Breast epithelium (tissue), 4 donors: ENCODE results near the gene ACSL5. TPM values are rescaled to one million over a fixed set of nuclear protein-coding genes. Genes with fewer than 3 reads are reported as not detected.
"Not testable (repeated sequence)": the region's sequence is repeated elsewhere in the genome, so short reads cannot be mapped to it uniquely, and the experiment has no call there.

Experiments used
- DNase-seq, 2 donors: peaks; one replicate each; pipeline ENCODE4 v3.0.0-alpha.2; 2019; ENCODE audit warnings: low spot score in 2 of 2
- H3K27ac ChIP-seq, 2 donors: fragments of 200-600 bp; sonication (generic) in 1 of 2; one replicate each; pipeline ENCODE4 v1.5.1; 2016 to 2019; ENCODE audit warnings: mild to moderate bottlenecking in 1 of 2
- H3K27me3 ChIP-seq, 2 donors: fragments of 200-600 bp; sonication (generic) in 1 of 2; one replicate each; pipeline versions ENCODE4 v1.5.1 to v1.6.0; 2017 to 2019; ENCODE audit warnings: control low read depth in 1 of 2, mild to moderate bottlenecking in 1 of 2
- H3K36me3 ChIP-seq: fragments of 200-600 bp; one replicate; pipeline ENCODE4 v1.5.1; 2019
- H3K4me1 ChIP-seq, 2 donors: fragments of 200-600 bp; sonication (generic); one replicate each; pipeline ENCODE4 v1.5.1; 2016 to 2019; ENCODE audit warnings: control low read depth in 1 of 2
- H3K4me3 ChIP-seq, 3 donors: fragments of 200-600 bp; sonication (generic); 1 replicate in 2 of 3; 2 replicates in 1 of 3; pipeline ENCODE4 v1.5.1; 2016 to 2019; ENCODE audit warnings: mild to moderate bottlenecking in 3 of 3, moderate library complexity in 2 of 3
- H3K9me3 ChIP-seq, 2 donors: fragments of 200-600 bp; sonication (generic) in 1 of 2; one replicate each; pipeline ENCODE4 v1.5.1; 2016 to 2019; ENCODE audit warnings: control low read depth in 1 of 2
- POLR2A ChIP-seq: fragments of 450-650 bp; IDR thresholded peaks from one replicate; pipeline ENCODE4 v1.6.1; 2016; ENCODE audit warnings: antibody characterized with exemption, mild to moderate bottlenecking, moderate library complexity
- POLR2AphosphoS5 ChIP-seq, 3 donors: sonication (generic); formaldehyde crosslinking; IDR thresholded peaks; one replicate each; pipeline ENCODE4 v1.6.1; 2017; ENCODE audit warnings: antibody characterized with exemption in 3 of 3
- intact Hi-C: fragments of 100-400 bp; cut with DNase I; formaldehyde crosslinking; loops from one replicate; pipeline ENCODE4 v1.15.1; 2023; ENCODE audit warnings: low total_unique reads
- total RNA-seq, 3 donors: library from RNA; depleted of rRNA; stranded (reverse); fragments of >200 nt; gene quantifications; one replicate each; pipeline ENCODE4 v1.1.0, GENCODE V29; 2016
- TF ChIP-seq, protein P1 (sequence below), 3 donors: fragments of 450-650 bp; IDR thresholded peaks; one replicate each; pipeline ENCODE4 v1.5.1; 2016 to 2017; ENCODE audit warnings: antibody characterized with exemption in 3 of 3, mild to moderate bottlenecking in 3 of 3, moderate library complexity in 3 of 3

Gene ACSL5
- total RNA-seq, 3 donors from 2014 or later, result 13.3 to 31.8 (median 15.8) TPM

DNA sequence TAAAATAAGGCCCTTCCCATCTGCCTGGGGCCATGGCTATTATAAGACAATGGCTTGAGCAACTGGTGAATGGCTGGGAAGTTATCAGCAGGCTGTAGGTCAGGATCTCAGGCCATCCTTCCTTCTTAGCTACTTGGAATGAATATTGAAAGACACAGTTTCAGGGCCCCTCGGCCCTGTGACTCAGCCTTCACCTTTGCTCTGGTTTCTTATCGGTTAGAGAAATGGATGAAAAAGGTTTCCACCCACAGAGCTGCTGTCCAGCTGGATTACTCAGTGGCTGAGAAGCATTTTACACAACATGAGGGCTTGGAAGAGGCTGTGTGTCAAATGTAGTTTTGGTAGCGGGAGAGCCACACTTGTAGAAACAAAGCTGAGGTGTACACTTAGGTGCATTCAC is 9.4 kb downstream of the ACSL5 start:
- Histone ChIP-seq H3K36me3 (no peaks in the 10 kb centered on the region), H3K4me1 (no peaks in the 10 kb centered on the region), H3K27ac (no peak overlapping the region), H3K27me3 (no peaks in the 10 kb centered on the region), H3K9me3 (no peaks in the 10 kb centered on the region), H3K4me3 (no peak overlapping the region)
- intact Hi-C loops, result no loop called here
- DNase-seq, result no peak
- TF ChIP-seq POLR2A (no peak), POLR2AphosphoS5 (IDR thresholded peaks at IDR 0.05) (no peak)
- TF ChIP-seq, protein P1, sequence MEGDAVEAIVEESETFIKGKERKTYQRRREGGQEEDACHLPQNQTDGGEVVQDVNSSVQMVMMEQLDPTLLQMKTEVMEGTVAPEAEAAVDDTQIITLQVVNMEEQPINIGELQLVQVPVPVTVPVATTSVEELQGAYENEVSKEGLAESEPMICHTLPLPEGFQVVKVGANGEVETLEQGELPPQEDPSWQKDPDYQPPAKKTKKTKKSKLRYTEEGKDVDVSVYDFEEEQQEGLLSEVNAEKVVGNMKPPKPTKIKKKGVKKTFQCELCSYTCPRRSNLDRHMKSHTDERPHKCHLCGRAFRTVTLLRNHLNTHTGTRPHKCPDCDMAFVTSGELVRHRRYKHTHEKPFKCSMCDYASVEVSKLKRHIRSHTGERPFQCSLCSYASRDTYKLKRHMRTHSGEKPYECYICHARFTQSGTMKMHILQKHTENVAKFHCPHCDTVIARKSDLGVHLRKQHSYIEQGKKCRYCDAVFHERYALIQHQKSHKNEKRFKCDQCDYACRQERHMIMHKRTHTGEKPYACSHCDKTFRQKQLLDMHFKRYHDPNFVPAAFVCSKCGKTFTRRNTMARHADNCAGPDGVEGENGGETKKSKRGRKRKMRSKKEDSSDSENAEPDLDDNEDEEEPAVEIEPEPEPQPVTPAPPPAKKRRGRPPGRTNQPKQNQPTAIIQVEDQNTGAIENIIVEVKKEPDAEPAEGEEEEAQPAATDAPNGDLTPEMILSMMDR (IDR thresholded peaks at IDR 0.05), result no peak

DNA sequence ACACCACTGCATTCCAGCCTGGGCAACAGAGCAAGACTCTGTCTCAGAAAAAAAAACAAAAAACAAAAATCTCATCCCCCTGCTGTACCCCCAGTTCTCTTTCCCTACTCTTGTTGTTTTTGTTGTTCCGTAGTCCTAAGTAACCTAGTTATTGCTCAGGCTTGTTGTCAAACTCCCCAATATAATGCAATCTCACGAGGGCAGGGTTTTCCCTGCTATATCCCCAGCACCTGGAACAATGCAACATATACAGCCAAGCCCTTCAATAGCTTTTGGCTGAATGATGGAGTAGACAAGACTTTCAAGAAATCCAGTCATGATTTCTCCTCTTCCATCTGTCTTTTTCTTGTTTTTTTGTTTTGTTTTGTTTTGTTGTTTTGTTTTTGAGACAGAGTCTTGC is 10.2 kb downstream of the ACSL5 start:
- no peaks in the 10 kb centered on the region for H3K4me1 ChIP-seq
- H3K27ac ChIP-seq, result no peak overlapping the region
- no peaks in the 10 kb centered on the region for H3K9me3 ChIP-seq
- intact Hi-C loops, result no loop called here
- TF ChIP-seq POLR2A (no peak), POLR2AphosphoS5 (IDR thresholded peaks at IDR 0.05) (no peak)
- TF ChIP-seq, protein P1 (IDR thresholded peaks at IDR 0.05), result no peak
- no peak for DNase-seq
- no peaks in the 10 kb centered on the region for H3K36me3 ChIP-seq
- H3K4me3 ChIP-seq, result no peak overlapping the region
- no peaks in the 10 kb centered on the region for H3K27me3 ChIP-seq

DNA sequence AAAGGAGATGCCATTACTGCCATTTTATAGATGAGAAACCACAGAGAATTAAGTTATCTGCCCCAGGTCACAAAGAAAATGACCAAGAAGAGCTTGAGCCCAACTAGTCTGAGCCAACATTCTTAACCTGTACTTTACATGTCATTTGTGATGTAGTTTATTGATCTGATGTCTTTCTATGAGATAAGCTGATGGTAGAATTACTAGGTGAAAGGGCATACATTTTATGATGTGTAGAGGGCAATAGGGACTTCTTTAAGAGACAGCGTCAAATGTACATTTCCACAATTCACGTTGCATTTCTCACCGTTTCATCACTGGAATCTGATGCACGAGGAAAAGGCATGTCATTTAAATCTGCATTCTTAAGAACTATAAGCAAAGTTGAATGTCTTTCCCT is 11.3 kb downstream of the ACSL5 start:
- no peak for DNase-seq
- Histone ChIP-seq H3K27ac (no peak overlapping the region), H3K9me3 (no peaks in the 10 kb centered on the region), H3K4me3 (no peak overlapping the region), H3K36me3 (no peaks in the 10 kb centered on the region), H3K27me3 (no peaks in the 10 kb centered on the region), H3K4me1 (no peaks in the 10 kb centered on the region)
- intact Hi-C loops, result no loop called here
- TF ChIP-seq POLR2AphosphoS5 (IDR thresholded peaks at IDR 0.05) (no peak), POLR2A (no peak)
- TF ChIP-seq, protein P1 (IDR thresholded peaks at IDR 0.05), result no peak

DNA sequence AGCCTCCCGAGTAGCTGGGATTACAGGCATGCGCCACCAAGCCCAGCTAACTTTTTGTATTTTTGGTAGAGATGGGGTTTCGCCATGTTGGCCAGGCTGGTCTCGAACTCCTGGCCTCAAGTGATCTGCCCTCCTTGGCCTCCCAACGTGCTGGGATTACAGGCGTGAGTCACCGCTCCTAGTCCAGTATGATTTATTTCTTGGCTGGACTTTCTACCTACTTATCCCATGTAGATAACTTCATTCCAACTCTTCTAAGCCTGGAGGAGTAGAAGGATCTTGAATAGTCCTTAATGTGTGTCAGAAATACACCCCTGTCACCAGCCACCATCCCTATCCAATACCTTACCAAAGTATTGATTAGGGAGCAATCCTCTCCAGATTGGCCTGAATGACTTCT is 14.1 kb downstream of the ACSL5 start:
- H3K4me3 ChIP-seq, H3K27me3 ChIP-seq, H3K36me3 ChIP-seq, DNase-seq, H3K9me3 ChIP-seq, H3K4me1 ChIP-seq, H3K27ac ChIP-seq, intact Hi-C loops: not testable (repeated sequence)

DNA sequence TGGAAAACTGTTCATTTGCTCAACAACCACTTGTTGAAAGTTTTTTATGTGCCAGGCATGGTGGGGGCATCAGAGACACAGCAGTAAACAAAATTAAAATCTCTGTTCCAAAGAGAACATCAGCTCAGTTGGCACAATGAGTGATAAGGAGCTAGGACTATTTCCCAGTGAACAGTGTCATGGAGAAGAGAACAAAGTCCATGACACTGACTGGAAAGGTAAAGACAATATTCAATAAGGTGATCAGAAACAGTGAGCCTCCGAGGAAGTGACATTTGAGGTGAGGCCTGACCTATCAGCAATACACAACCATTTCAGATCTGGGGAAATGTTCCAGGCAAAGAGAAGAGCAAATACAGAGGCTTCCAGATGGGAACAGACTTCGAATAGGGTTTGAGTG is 14.6 kb downstream of the ACSL5 start:
- Histone ChIP-seq H3K4me3 (no peak overlapping the region), H3K27ac (peak overlapping the region in 1 of 2 donors; percentile 25), H3K9me3 (no peaks in the 10 kb centered on the region), H3K4me1 (no peaks in the 10 kb centered on the region), H3K36me3 (no peaks in the 10 kb centered on the region), H3K27me3 (no peaks in the 10 kb centered on the region)
- intact Hi-C loops, result no loop called here
- no peak for TF ChIP-seq POLR2A
- no peak for TF ChIP-seq POLR2AphosphoS5 (IDR thresholded peaks at IDR 0.05)
- TF ChIP-seq, protein P1 (IDR thresholded peaks at IDR 0.05), result no peak
- DNase-seq, result no peak

DNA sequence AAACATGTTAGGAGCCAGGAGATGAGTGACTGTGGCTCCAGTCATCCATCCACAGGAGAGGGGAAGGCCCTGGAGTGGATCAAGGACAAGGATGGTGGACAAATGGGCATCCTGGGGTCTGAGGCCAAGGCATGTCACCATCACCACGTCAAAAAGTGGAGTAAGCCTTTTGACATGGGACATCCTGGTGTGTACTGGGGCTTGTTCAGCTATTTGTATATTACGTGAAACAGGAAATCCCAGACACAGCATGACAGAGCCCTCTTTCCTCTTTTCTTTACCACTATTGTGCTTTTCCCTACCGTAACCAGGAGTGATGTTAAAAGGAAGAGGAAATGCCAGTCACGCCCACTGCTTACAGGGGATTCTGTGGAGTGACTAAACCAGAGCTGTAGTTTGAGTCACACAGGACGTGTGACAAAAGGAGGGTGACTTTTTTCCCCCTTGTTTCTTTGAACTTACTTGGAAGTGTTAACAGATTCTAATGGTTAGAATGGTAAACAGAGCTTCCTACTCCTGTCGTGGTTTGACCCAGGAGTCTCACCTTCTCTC is 15.4 kb downstream of the ACSL5 start:
- H3K36me3 ChIP-seq, result no peaks in the 10 kb centered on the region
- H3K4me1 ChIP-seq, result no peaks in the 10 kb centered on the region
- no peak overlapping the region for H3K4me3 ChIP-seq
- intact Hi-C loops, result no loop called here
- peak overlapping the region in 1 of 2 donors; percentile 76 for H3K27ac ChIP-seq
- no peaks in the 10 kb centered on the region for H3K9me3 ChIP-seq
- H3K27me3 ChIP-seq, result no peaks in the 10 kb centered on the region
- no peak for DNase-seq
- no peak for TF ChIP-seq POLR2A
